Mesodermal cell (in vitro differentiated cells): ENCODE results near the gene CTTN.

Experiments used
- H3K27ac ChIP-seq: 2 replicates; pipeline ENCODE4 v1.7.0; 2013; ENCODE audit warnings: mild to moderate bottlenecking, low read depth, low read length, moderate library complexity; ENCODE audit not compliant: severe bottlenecking
- H3K36me3 ChIP-seq: 2 replicates; pipeline ENCODE4 v1.7.1; 2013; ENCODE audit warnings: mild to moderate bottlenecking, low read length, moderate library complexity; ENCODE audit not compliant: control insufficient read depth, insufficient read depth
- H3K4me1 ChIP-seq: one replicate; pipeline ENCODE4 v1.7.1; 2013; ENCODE audit warnings: mild to moderate bottlenecking, low read length; ENCODE audit not compliant: insufficient read depth, control insufficient read depth, poor library complexity, severe bottlenecking
- H3K4me3 ChIP-seq: 2 replicates; pipeline ENCODE4 v1.7.0; 2013; ENCODE audit warnings: low read length, control low read depth, mild to moderate bottlenecking; ENCODE audit not compliant: insufficient read depth, poor library complexity, severe bottlenecking; ENCODE audit errors: extremely low read depth
- H3K9me3 ChIP-seq: 2 replicates; pipeline ENCODE4 v1.7.1; 2013; ENCODE audit warnings: mild to moderate bottlenecking, low read length, moderate library complexity; ENCODE audit not compliant: control insufficient read depth
- WGBS, 2 experiments: methylation state at CpG; one replicate each; pipeline ENCODE4 v1.1.5; 2013; ENCODE audit warnings: missing lambda C conversion rate in 2 of 2; ENCODE audit not compliant: insufficient coverage in 2 of 2; 5-methylcytosine and 5-hydroxymethylcytosine counted together

The CTTN gene

GRCh38 chr11:70478166-70478890 is 80.0 kb downstream of the CTTN start:
- no peak overlapping the region for H3K4me3 ChIP-seq
- H3K9me3 ChIP-seq, result no peaks in the 10 kb centered on the region
- H3K4me1 ChIP-seq, result no peaks in the 10 kb centered on the region
- no peak overlapping the region for H3K27ac ChIP-seq
- no peaks in the 10 kb centered on the region for H3K36me3 ChIP-seq
- WGBS, 2 experiments, result 87 to 91% methylated on average over 8 to 10 of the region's 11 CpGs

- 90 to 97% methylated on average over 2 to 3 of the region's 3 CpGs for WGBS, 2 experiments
- H3K27ac ChIP-seq, result no peak overlapping the region
- no peaks in the 10 kb centered on the region for H3K9me3 ChIP-seq
- H3K4me3 ChIP-seq, result no peak overlapping the region
- no peaks in the 10 kb centered on the region for H3K4me1 ChIP-seq
- H3K36me3 ChIP-seq, result no peaks in the 10 kb centered on the region
These were observed 82.4 kb downstream of the CTTN start for GRCh38 chr11:70480711-70481110.

DNA sequence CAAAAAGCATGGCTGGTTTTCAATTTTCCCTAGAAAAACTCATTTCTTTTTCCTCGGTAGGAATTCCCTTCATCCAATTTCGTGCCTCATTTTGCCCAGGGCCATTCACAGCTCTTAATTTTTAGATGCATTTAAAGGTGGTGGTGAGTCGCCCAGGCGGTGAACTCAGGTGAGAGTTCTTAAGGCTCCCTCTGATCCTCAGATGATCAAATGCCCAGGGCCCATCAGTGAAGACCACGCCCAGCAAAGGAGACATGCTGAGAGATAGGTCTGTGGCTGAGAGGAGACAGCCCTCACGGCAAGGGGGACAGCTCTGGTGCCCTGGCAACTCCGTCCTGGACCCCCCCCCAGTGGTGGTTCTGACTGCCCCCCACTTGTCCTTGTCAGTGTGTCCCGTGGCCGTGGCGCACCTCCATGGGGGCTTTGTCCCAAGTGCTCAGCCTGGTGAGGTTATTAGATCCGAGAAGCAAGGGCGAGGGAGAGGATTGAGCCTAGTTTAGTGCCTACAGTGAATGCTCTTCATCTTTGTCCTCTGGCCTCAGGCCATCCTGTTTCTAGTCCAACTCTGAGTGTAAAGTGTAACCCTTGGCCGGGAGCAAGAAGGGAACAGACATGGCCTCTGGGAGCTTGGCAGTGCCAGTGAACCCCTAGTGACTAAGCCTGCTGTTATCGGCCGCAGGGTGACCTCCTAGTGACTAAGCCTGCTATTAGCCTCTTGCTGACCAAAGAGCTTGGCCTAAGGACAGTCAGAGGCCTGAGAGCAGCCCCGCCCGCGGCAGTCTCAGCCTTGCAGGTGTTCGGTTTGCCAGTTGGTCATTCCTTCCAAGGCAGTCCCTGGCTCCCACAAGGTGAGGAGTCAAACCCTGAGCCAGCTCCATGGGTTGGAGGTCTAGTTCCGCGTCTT is 83.5 kb downstream of the CTTN start:
- Histone ChIP-seq H3K27ac (no peak overlapping the region), H3K4me1 (no peaks in the 10 kb centered on the region), H3K36me3 (no peaks in the 10 kb centered on the region), H3K4me3 (no peak overlapping the region), H3K9me3 (no peaks in the 10 kb centered on the region)
- 91 to 98% methylated on average over 16 to 17 of the region's 21 CpGs for WGBS, 2 experiments

DNA sequence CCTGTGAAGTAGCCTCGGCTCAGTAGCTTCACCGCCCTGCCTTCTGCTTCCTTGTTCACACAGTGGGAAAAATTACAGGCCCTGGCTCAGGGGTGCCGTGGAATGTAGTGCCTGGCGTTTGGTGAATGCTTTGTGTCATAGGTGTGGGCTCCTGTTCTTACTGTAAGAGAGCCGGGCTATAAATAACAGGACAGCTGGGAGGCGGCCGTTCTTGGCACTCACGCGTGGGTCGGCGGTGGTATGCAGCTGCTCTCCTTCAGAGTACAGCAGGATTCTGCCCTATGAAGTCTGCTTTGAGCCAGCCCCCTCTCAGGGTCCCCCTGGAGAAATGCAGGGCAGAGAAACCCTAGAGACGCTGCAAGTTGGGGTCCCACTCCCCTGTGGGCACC is 84.2 kb downstream of the CTTN start:
- 95 to 98% methylated on average over 10 to 12 of the region's 12 CpGs for WGBS, 2 experiments
- Histone ChIP-seq H3K9me3 (no peaks in the 10 kb centered on the region), H3K36me3 (no peaks in the 10 kb centered on the region), H3K27ac (no peak overlapping the region), H3K4me1 (no peaks in the 10 kb centered on the region), H3K4me3 (no peak overlapping the region)

GRCh38 chr11:70483077-70483861 is 84.9 kb downstream of the CTTN start:
- Histone ChIP-seq H3K4me1 (no peaks in the 10 kb centered on the region), H3K9me3 (no peaks in the 10 kb centered on the region), H3K27ac (no peak overlapping the region), H3K36me3 (no peaks in the 10 kb centered on the region), H3K4me3 (no peak overlapping the region)
- 100% methylated on average over 2 to 6 of the region's 9 CpGs for WGBS, 2 experiments

- Histone ChIP-seq H3K9me3 (no peaks in the 10 kb centered on the region), H3K4me1 (no peaks in the 10 kb centered on the region), H3K27ac (no peak overlapping the region), H3K36me3 (no peaks in the 10 kb centered on the region), H3K4me3 (no peak overlapping the region)
- 100% methylated on average over 1 to 2 of the region's 2 CpGs for WGBS, 2 experiments
These were observed 85.6 kb downstream of the CTTN start for GRCh38 chr11:70483917-70484316.

DNA sequence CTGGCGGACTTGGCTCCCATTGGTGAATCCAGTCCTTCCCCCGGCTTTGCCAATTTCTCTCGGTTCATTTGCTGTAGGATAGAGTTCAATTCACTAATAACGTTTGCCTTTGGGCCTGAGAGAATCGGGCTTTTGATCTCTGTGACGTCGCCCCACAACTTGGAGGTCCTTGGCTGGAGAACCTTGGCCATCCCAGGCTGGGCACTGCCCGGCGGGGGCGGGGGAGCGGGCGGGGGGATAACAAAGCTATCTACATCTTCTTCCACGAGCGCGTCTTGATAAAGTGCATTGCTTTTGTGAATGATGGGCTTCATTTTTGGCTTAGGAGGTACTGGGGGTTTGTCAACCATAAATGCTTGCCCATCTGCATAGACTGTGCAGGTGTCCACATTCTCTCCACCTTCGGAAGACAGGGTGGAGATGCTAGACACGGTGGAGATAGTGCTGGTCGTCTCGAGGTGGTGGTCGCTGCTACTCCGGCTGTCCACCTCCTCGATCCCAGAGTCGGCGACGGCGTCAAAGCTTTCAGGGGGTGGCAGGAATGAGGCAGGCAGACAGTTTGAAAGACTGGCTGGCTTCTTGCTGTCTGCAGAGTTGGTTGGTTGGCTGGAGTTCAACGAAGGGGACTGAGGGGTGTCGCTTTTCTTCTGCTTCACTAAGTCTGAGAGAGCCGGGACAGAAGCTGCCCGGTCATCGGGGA is 87.1 kb downstream of the CTTN start:
- Histone ChIP-seq H3K4me3 (no peak overlapping the region), H3K36me3 (no peaks in the 10 kb centered on the region), H3K4me1 (no peaks in the 10 kb centered on the region), H3K9me3 (no peaks in the 10 kb centered on the region), H3K27ac (no peak overlapping the region)
- 95 to 97% methylated on average over 29 of the region's 31 CpGs for WGBS, 2 experiments

DNA sequence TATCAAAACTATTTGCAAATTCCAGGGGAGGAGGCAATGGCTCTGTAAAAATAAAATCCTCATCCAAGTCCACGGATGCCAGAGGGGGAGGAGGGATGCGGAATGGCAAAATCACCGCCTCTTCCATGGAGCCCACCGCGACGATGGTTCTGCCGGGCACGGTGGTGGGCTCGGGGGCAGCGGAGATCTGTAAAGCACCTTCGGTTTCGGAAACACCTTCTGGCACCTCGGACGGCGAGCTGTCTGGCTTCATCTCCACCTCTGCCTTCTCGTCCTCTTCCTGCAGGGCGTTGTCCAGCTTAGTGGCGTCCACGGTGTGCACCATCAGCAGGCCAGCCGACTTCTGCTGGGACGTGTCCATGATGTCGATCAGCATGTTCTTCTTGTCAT is 87.7 kb downstream of the CTTN start:
- H3K27ac ChIP-seq, result no peak overlapping the region
- no peak overlapping the region for H3K4me3 ChIP-seq
- no peaks in the 10 kb centered on the region for H3K9me3 ChIP-seq
- WGBS, 2 experiments, result 94 to 95% methylated on average over 22 of the region's 22 CpGs
- H3K4me1 ChIP-seq, result no peaks in the 10 kb centered on the region
- no peaks in the 10 kb centered on the region for H3K36me3 ChIP-seq
